Caco-2 (cell line): ENCODE measurements around the gene CDHR1. TPM values are rescaled to one million over a fixed set of nuclear protein-coding genes. Genes with fewer than 3 reads are reported as not detected.

ENCODE experiments used
- BruUV-seq: library from RNA; stranded (reverse); fragments of 400-500 nt; replicated peaks from 2 replicates; lab custom pipeline; 2021; lab: Mats Ljungman, UMichigan
- CTCF ChIA-PET: fragments of 300-600 bp; sonication (Branson Sonifier 250); formaldehyde crosslinking; loops from one replicate; lab custom pipeline; 2022; ENCODE audit warnings: antibody characterized with exemption; lab: Charles Lee
- POLR2A ChIA-PET: fragments of 300-600 bp; sonication (Branson Sonifier 250); formaldehyde crosslinking; loops from one replicate; lab custom pipeline; 2022; ENCODE audit warnings: antibody characterized with exemption; lab: Charles Lee
- DNase-seq, 2 experiments: peaks; one replicate each; pipeline versions ENCODE4 v3.0.0 to v3.0.0-alpha.2; 2020 to 2022
- H3K27me3 ChIP-seq: replicated peaks from 2 replicates; pipeline ENCODE4 v1.6.0; 2011; ENCODE audit warnings: low read length; ENCODE audit not compliant: control insufficient read depth, insufficient read depth
- H3K36me3 ChIP-seq: 2 replicates; pipeline ENCODE4 v1.5.1; 2011; ENCODE audit warnings: low read length; ENCODE audit not compliant: control insufficient read depth, insufficient read depth
- H3K4me1 ChIP-seq: fragments of 250-450 bp; sonication (Bioruptor Pico); 2 replicates; pipeline ENCODE4 v1.5.1; 2020; ENCODE audit warnings: mild to moderate bottlenecking
- H3K4me3 ChIP-seq: 2 replicates; pipeline ENCODE4 v1.5.1; 2011; ENCODE audit warnings: low read depth, mild to moderate bottlenecking, control low read depth, low read length
- H3K9me3 ChIP-seq: fragments of 250-450 bp; sonication (Bioruptor Pico); 2 replicates; pipeline ENCODE4 v1.5.1; 2020; ENCODE audit warnings: mild to moderate bottlenecking, moderate library complexity
- H3K27ac Mint-ChIP-seq: one replicate; pipeline ENCODE4 v1.8.0; 2022; ENCODE audit warnings: mixed read lengths; ENCODE audit not compliant: unreplicated experiment
- H3K27me3 Mint-ChIP-seq: one replicate; pipeline ENCODE4 v1.8.0; 2022; ENCODE audit warnings: mixed read lengths; ENCODE audit not compliant: insufficient read depth, unreplicated experiment
- H3K36me3 Mint-ChIP-seq: one replicate; pipeline ENCODE4 v1.8.0; 2022; ENCODE audit warnings: mild to moderate bottlenecking, mixed read lengths; ENCODE audit not compliant: insufficient read depth, unreplicated experiment
- H3K4me1 Mint-ChIP-seq: one replicate; pipeline ENCODE4 v1.8.0; 2022; ENCODE audit warnings: low read depth, mixed read lengths; ENCODE audit not compliant: unreplicated experiment
- H3K4me3 Mint-ChIP-seq: one replicate; pipeline ENCODE4 v1.8.0; 2022; ENCODE audit warnings: mild to moderate bottlenecking, moderate library complexity, mixed read lengths; ENCODE audit not compliant: unreplicated experiment
- H3K9me3 Mint-ChIP-seq: one replicate; pipeline ENCODE4 v1.8.0; 2022; ENCODE audit warnings: mixed read lengths; ENCODE audit not compliant: unreplicated experiment
- CTCF ChIP-seq, 2 experiments: fragments of 200-600 bp in 1 of 2; IDR thresholded peaks; 1 replicate in 1 of 2; 2 replicates in 1 of 2; pipeline versions ENCODE4 v1.5.1 to v1.8.0; 2011 to 2022; ENCODE audit warnings: antibody characterized with exemption in 1 of 2, control low read depth in 1 of 2, inconsistent platforms in 1 of 2, low read depth in 1 of 2, low read length in 1 of 2, mild to moderate bottlenecking in 1 of 2, moderate library complexity in 1 of 2; ENCODE audit not compliant: insufficient read depth in 1 of 2, severe bottlenecking in 1 of 2, unreplicated experiment in 1 of 2
- intact Hi-C: fragments of 100-400 bp; cut with micrococcal nuclease; formaldehyde crosslinking; loops from one replicate; pipeline ENCODE4 v1.10.0; 2022; ENCODE audit not compliant: unreplicated experiment
- total RNA-seq: library from RNA; stranded (reverse); gene quantifications from 2 replicates; pipeline ENCODE4 v1.2.3, GENCODE V29; 2022

Gene CDHR1
- total RNA-seq, 1 experiment from 2014 or later = not detected

- Histone ChIP-seq H3K4me1 (no peaks in the 10 kb centered on the region), H3K36me3 (no peaks in the 10 kb centered on the region), H3K4me3 (no peak overlapping the region), H3K9me3 (no peaks in the 10 kb centered on the region), H3K27me3 (no peaks in the 10 kb centered on the region)
- Mint-ChIP-seq H3K4me1 (no peaks in the 10 kb centered on the region), H3K27me3 (peaks cover 2% of the 10 kb centered on the region), H3K27ac (no peak overlapping the region), H3K36me3 (no peaks in the 10 kb centered on the region), H3K9me3 (no peaks in the 10 kb centered on the region), H3K4me3 (no peak overlapping the region)
- ChIA-PET POLR2A (interaction anchor here (0.6 kb wide), 1 partner anchor 1811 kb away, joined by 3 read pairs; no protein-coding TSS in a partner anchor), CTCF (no interaction called here)
- no TSS peak for BruUV-seq
- DNase-seq = no peak
- TF ChIP-seq CTCF (IDR thresholded peaks at IDR 0.05; ENCODE audit: insufficient read depth in 1 of 2, low read depth in 1 of 2, low read length in 1 of 2, severe bottlenecking in 1 of 2, unreplicated experiment in 1 of 2) = no peak
- intact Hi-C loops = no loop called here
These were observed 12.7 kb upstream of the CDHR1 start for GRCh38 chr10:84181631-84182030.

DNA sequence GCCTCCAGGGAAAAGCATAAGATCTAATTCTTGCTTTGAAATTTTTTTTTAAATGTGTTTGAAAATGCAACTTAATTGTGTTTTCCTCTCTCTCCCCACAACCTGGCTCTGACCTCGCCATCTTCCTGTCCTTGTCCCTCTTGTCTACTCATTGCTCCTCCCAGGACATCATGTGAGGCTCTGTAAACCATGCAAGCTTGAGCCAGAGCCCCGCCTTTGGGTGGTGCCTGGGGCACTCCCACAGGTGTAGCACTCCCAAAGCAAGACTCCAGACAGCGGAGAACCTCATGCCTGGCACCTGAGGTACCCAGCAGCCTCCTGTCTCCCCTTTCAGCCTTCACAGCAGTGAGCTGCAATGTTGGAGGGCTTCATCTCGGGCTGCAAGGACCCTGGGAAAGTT is 9.8 kb upstream of the CDHR1 start:
- Histone ChIP-seq H3K4me1 (no peaks in the 10 kb centered on the region), H3K27me3 (no peaks in the 10 kb centered on the region), H3K36me3 (no peaks in the 10 kb centered on the region), H3K4me3 (no peak overlapping the region), H3K9me3 (no peaks in the 10 kb centered on the region)
- Mint-ChIP-seq H3K4me1 (no peaks in the 10 kb centered on the region), H3K27me3 (peaks cover 2% of the 10 kb centered on the region), H3K4me3 (no peak overlapping the region), H3K36me3 (no peaks in the 10 kb centered on the region), H3K9me3 (no peaks in the 10 kb centered on the region), H3K27ac (no peak overlapping the region)
- ChIA-PET CTCF (no interaction called here), POLR2A (no interaction called here)
- no peak for DNase-seq
- no TSS peak for BruUV-seq
- intact Hi-C loops = no loop called here
- TF ChIP-seq CTCF (IDR thresholded peaks at IDR 0.05; ENCODE audit: insufficient read depth in 1 of 2, low read depth in 1 of 2, low read length in 1 of 2, severe bottlenecking in 1 of 2, unreplicated experiment in 1 of 2) = no peak

GRCh38 chr10:84185526-84186175 is 8.7 kb upstream of the CDHR1 start:
- H3K4me3 ChIP-seq = no peak overlapping the region
- Mint-ChIP-seq H3K27ac (no peak overlapping the region), H3K9me3 (no peaks in the 10 kb centered on the region), H3K27me3 (peaks cover 2% of the 10 kb centered on the region), H3K4me3 (no peak overlapping the region), H3K36me3 (no peaks in the 10 kb centered on the region), H3K4me1 (no peaks in the 10 kb centered on the region)
- no peak for DNase-seq
- H3K9me3 ChIP-seq = no peaks in the 10 kb centered on the region
- no peaks in the 10 kb centered on the region for H3K36me3 ChIP-seq
- BruUV-seq = no TSS peak
- ChIA-PET POLR2A (no interaction called here), CTCF (no interaction called here)
- H3K27me3 ChIP-seq = no peaks in the 10 kb centered on the region
- TF ChIP-seq CTCF (IDR thresholded peaks at IDR 0.05; ENCODE audit: insufficient read depth in 1 of 2, low read depth in 1 of 2, low read length in 1 of 2, severe bottlenecking in 1 of 2, unreplicated experiment in 1 of 2) = no peak
- H3K4me1 ChIP-seq = no peaks in the 10 kb centered on the region
- intact Hi-C loops = no loop called here
